ENCODE data around the gene KCNJ12.

Gene KCNJ12

DNA sequence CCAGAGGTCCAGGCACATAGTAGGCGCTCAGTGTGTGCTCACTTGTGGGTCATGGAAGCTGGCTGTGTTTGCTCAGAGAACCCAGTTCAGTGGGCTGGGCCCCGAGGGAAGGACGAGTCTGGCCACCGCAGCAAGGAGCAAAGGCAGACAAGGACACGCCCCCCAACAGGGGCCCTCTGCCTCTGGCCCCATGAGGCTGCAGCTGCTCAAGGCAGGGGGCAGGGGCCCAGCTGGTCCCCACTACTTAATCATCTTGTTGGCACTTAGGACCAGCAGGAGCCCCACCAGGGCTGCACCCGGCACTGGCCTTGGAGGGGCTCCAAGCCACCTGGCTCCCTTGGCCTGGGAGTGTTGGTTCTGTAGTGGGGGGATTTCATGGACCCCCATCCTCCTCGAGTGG is 16.1 kb downstream of the KCNJ12 start:
- no peak overlapping the region for H3K4me3 ChIP-seq (ENCODE audit: insufficient read depth in 1 of 2, low read depth in 1 of 2, low read length in 2 of 2)
- no peak overlapping the region for H3K9ac ChIP-seq (ENCODE audit: low read length)
- H4K91ac ChIP-seq (ENCODE audit: low read length): no peak overlapping the region
- H3K4ac ChIP-seq (ENCODE audit: low read depth in 1 of 2, low read length in 2 of 2): no peak overlapping the region
- no peaks in the 10 kb centered on the region for H3K36me3 ChIP-seq (ENCODE audit: control insufficient read depth in 1 of 2, insufficient read depth in 2 of 2, low read depth in 1 of 2, low read length in 2 of 2)
- no peaks in the 10 kb centered on the region for H3K9me3 ChIP-seq (ENCODE audit: control insufficient read depth, low read length)
- no peak overlapping the region for H2BK15ac ChIP-seq (ENCODE audit: low read depth, poor library complexity, severe bottlenecking)
- no peak overlapping the region for H2BK12ac ChIP-seq (ENCODE audit: low read length in 2 of 2)
- no peak overlapping the region for H2AK5ac ChIP-seq (ENCODE audit: low read length, severe bottlenecking)
- no peak overlapping the region for H3K4me2 ChIP-seq (ENCODE audit: low read length, poor library complexity, severe bottlenecking)
- H2AFZ ChIP-seq (ENCODE audit: low read depth, low read length): no peak overlapping the region
- H3K4me1 ChIP-seq (ENCODE audit: control insufficient read depth, insufficient read depth, low read depth, low read length): peaks cover 34% of the 10 kb centered on the region
- H3K79me1 ChIP-seq (replicated peaks; ENCODE audit: low read length, poor library complexity, severe bottlenecking): no peaks in the 10 kb centered on the region
- peaks cover 9 to 43% of the 10 kb centered on the region in 2 experiments for H3K27me3 ChIP-seq (ENCODE audit: control insufficient read depth in 1 of 2, insufficient read depth in 1 of 2, low read length in 2 of 2)
- no peak for DNase-seq
- H3K18ac ChIP-seq (ENCODE audit: low read depth in 1 of 2, low read length in 2 of 2): no peak overlapping the region
- no peak overlapping the region for H3K27ac ChIP-seq (ENCODE audit: low read length, poor library complexity, severe bottlenecking)
- H2BK120ac ChIP-seq (ENCODE audit: low read depth, low read length): no peak overlapping the region
- no peak overlapping the region for H3K23ac ChIP-seq (ENCODE audit: low read length in 2 of 2)
- H3K14ac ChIP-seq (ENCODE audit: low read length in 2 of 2): peak overlapping the region in 1 of 2 experiments; percentile 6
- WGBS: 80% methylated on average over 7 of the region's 7 CpGs
- H2BK5ac ChIP-seq (ENCODE audit: low read depth, low read length, poor library complexity, severe bottlenecking): no peak overlapping the region
- no peak overlapping the region for H4K8ac ChIP-seq (ENCODE audit: low read length)

DNA sequence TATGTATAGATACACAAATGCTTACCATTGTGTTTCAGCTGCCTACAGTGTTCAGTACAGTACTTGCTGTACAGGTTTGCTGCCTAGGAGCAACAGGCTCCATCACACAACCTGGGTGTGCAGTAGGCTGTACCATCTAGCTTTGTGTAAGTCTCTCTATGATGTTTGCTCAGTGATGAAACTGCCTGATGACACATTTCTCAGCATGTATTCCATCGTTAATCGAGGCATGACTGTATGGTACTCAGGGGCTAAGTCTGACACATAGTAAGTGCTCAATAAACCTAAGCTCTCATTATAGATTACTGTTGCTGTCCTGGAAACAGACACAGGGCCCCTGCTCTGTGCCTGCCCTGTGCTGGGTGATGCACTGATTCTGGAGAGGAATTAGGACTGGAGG is 18.1 kb downstream of the KCNJ12 start:
- no peak for DNase-seq
- no peak overlapping the region for H2AK5ac ChIP-seq (ENCODE audit: low read length, severe bottlenecking)
- H3K79me1 ChIP-seq (replicated peaks; ENCODE audit: low read length, poor library complexity, severe bottlenecking): no peaks in the 10 kb centered on the region
- H3K36me3 ChIP-seq (ENCODE audit: control insufficient read depth in 1 of 2, insufficient read depth in 2 of 2, low read depth in 1 of 2, low read length in 2 of 2): no peaks in the 10 kb centered on the region
- no peak overlapping the region for H4K91ac ChIP-seq (ENCODE audit: low read length)
- no peak overlapping the region for H2BK5ac ChIP-seq (ENCODE audit: low read depth, low read length, poor library complexity, severe bottlenecking)
- 80% methylated on average over 2 of the region's 2 CpGs for WGBS
- no peak overlapping the region for H2BK12ac ChIP-seq (ENCODE audit: low read length in 2 of 2)
- no peak overlapping the region for H2BK15ac ChIP-seq (ENCODE audit: low read depth, poor library complexity, severe bottlenecking)
- no peak overlapping the region for H2BK120ac ChIP-seq (ENCODE audit: low read depth, low read length)
- no peak overlapping the region for H4K8ac ChIP-seq (ENCODE audit: low read length)
- no peak overlapping the region for H3K4ac ChIP-seq (ENCODE audit: low read depth in 1 of 2, low read length in 2 of 2)
- H3K14ac ChIP-seq (ENCODE audit: low read length in 2 of 2): no peak overlapping the region
- no peak overlapping the region for H3K9ac ChIP-seq (ENCODE audit: low read length)
- no peak overlapping the region for H3K18ac ChIP-seq (ENCODE audit: low read depth in 1 of 2, low read length in 2 of 2)
- H3K27ac ChIP-seq (ENCODE audit: low read length, poor library complexity, severe bottlenecking): no peak overlapping the region
- peaks cover 6 to 23% of the 10 kb centered on the region in 2 experiments for H3K27me3 ChIP-seq (ENCODE audit: control insufficient read depth in 1 of 2, insufficient read depth in 1 of 2, low read length in 2 of 2)
- H3K4me1 ChIP-seq (ENCODE audit: control insufficient read depth, insufficient read depth, low read depth, low read length): peaks cover 47% of the 10 kb centered on the region
- no peak overlapping the region for H3K4me3 ChIP-seq (ENCODE audit: insufficient read depth in 1 of 2, low read depth in 1 of 2, low read length in 2 of 2)
- H3K9me3 ChIP-seq (ENCODE audit: control insufficient read depth, low read length): no peaks in the 10 kb centered on the region
- H3K4me2 ChIP-seq (ENCODE audit: low read length, poor library complexity, severe bottlenecking): no peak overlapping the region
- no peak overlapping the region for H3K23ac ChIP-seq (ENCODE audit: low read length in 2 of 2)
- no peak overlapping the region for H2AFZ ChIP-seq (ENCODE audit: low read depth, low read length)

DNA sequence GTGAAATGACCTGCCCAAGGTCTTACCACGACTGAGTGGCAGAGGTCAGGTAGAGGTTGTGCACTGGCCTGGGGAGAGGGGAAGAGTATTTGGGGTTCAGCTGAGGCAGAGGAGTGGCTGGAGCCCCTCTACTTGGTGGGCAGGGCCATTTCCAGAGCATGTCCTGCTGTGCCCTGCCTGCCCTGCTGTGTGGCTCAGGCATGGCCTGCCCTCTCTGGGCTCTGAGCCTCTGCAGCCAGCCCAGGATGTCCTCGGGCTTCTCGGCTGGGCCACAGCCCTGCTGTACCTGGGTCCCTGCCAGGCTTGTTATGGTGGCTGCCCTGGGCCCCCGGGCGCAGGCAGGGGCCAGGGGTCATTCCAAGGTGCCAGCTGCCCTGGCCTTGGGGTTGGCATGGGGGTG is 19.6 kb downstream of the KCNJ12 start:
- H2BK15ac ChIP-seq (ENCODE audit: low read depth, poor library complexity, severe bottlenecking): no peak overlapping the region
- H3K27me3 ChIP-seq (ENCODE audit: control insufficient read depth in 1 of 2, insufficient read depth in 1 of 2, low read length in 2 of 2): peaks cover 6 to 11% of the 10 kb centered on the region in 2 experiments
- WGBS: 96% methylated on average over 5 of the region's 5 CpGs
- no peak overlapping the region for H3K4me2 ChIP-seq (ENCODE audit: low read length, poor library complexity, severe bottlenecking)
- peak overlapping the region; percentile 33 for H2AK5ac ChIP-seq (ENCODE audit: low read length, severe bottlenecking)
- peaks cover 51% of the 10 kb centered on the region for H3K4me1 ChIP-seq (ENCODE audit: control insufficient read depth, insufficient read depth, low read depth, low read length)
- peak overlapping the region in 1 of 2 experiments; percentile 26 for H3K14ac ChIP-seq (ENCODE audit: low read length in 2 of 2)
- H2BK120ac ChIP-seq (ENCODE audit: low read depth, low read length): no peak overlapping the region
- H3K9me3 ChIP-seq (ENCODE audit: control insufficient read depth, low read length): no peaks in the 10 kb centered on the region
- no peak overlapping the region for H3K23ac ChIP-seq (ENCODE audit: low read length in 2 of 2)
- no peak overlapping the region for H3K4me3 ChIP-seq (ENCODE audit: insufficient read depth in 1 of 2, low read depth in 1 of 2, low read length in 2 of 2)
- no peaks in the 10 kb centered on the region for H3K36me3 ChIP-seq (ENCODE audit: control insufficient read depth in 1 of 2, insufficient read depth in 2 of 2, low read depth in 1 of 2, low read length in 2 of 2)
- no peak overlapping the region for H2BK5ac ChIP-seq (ENCODE audit: low read depth, low read length, poor library complexity, severe bottlenecking)
- no peak overlapping the region for H2BK12ac ChIP-seq (ENCODE audit: low read length in 2 of 2)
- H3K18ac ChIP-seq (ENCODE audit: low read depth in 1 of 2, low read length in 2 of 2): no peak overlapping the region
- H4K8ac ChIP-seq (ENCODE audit: low read length): no peak overlapping the region
- no peak overlapping the region for H2AFZ ChIP-seq (ENCODE audit: low read depth, low read length)
- no peak overlapping the region for H3K27ac ChIP-seq (ENCODE audit: low read length, poor library complexity, severe bottlenecking)
- H3K79me1 ChIP-seq (replicated peaks; ENCODE audit: low read length, poor library complexity, severe bottlenecking): no peaks in the 10 kb centered on the region
- no peak overlapping the region for H3K9ac ChIP-seq (ENCODE audit: low read length)
- no peak for DNase-seq
- H3K4ac ChIP-seq (ENCODE audit: low read depth in 1 of 2, low read length in 2 of 2): no peak overlapping the region
- no peak overlapping the region for H4K91ac ChIP-seq (ENCODE audit: low read length)

DNA sequence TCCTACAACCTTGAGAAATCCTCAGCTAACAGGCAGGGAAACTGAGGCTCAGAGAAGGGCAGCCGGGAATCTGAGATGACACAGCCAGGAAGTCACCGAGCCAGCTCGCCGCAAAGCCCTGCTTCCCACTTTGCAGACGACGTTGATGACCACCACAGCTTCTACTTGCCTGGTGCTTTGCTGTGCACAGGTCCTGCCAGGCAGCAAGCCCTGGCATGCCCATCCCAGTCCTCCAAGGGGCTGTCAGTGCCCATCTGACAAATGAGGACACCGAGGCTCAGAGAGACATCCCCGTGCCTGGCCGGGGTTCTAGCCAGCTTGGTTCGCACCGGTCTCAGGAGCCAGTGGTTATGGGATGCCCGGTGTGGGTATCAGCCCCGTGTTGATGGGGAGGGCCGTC is 20.1 kb downstream of the KCNJ12 start:
- Histone ChIP-seq H2AK5ac (ENCODE audit: low read length, severe bottlenecking) (peak overlapping the region; percentile 33), H3K9ac (ENCODE audit: low read length) (peak overlapping the region; percentile 76), H2BK15ac (ENCODE audit: low read depth, poor library complexity, severe bottlenecking) (no peak overlapping the region), H2BK120ac (ENCODE audit: low read depth, low read length) (no peak overlapping the region), H4K91ac (ENCODE audit: low read length) (no peak overlapping the region), H2AFZ (ENCODE audit: low read depth, low read length) (no peak overlapping the region), H3K9me3 (ENCODE audit: control insufficient read depth, low read length) (no peaks in the 10 kb centered on the region), H3K79me1 (replicated peaks; ENCODE audit: low read length, poor library complexity, severe bottlenecking) (no peaks in the 10 kb centered on the region), H3K4me1 (ENCODE audit: control insufficient read depth, insufficient read depth, low read depth, low read length) (peaks cover 56% of the 10 kb centered on the region), H3K23ac (ENCODE audit: low read length in 2 of 2) (no peak overlapping the region), H3K14ac (ENCODE audit: low read length in 2 of 2) (peak overlapping the region in 1 of 2 experiments; percentile 64), H3K18ac (ENCODE audit: low read depth in 1 of 2, low read length in 2 of 2) (peak overlapping the region in 1 of 2 experiments; percentile 53), H2BK5ac (ENCODE audit: low read depth, low read length, poor library complexity, severe bottlenecking) (no peak overlapping the region), H3K4me2 (ENCODE audit: low read length, poor library complexity, severe bottlenecking) (no peak overlapping the region), H3K36me3 (ENCODE audit: control insufficient read depth in 1 of 2, insufficient read depth in 2 of 2, low read depth in 1 of 2, low read length in 2 of 2) (no peaks in the 10 kb centered on the region), H3K4me3 (ENCODE audit: insufficient read depth in 1 of 2, low read depth in 1 of 2, low read length in 2 of 2) (no peak overlapping the region), H3K27ac (ENCODE audit: low read length, poor library complexity, severe bottlenecking) (no peak overlapping the region), H4K8ac (ENCODE audit: low read length) (no peak overlapping the region), H2BK12ac (ENCODE audit: low read length in 2 of 2) (peak overlapping the region in 1 of 2 experiments; percentile 43), H3K27me3 (ENCODE audit: control insufficient read depth in 1 of 2, insufficient read depth in 1 of 2, low read length in 2 of 2) (peaks cover 1 to 6% of the 10 kb centered on the region in 2 experiments), H3K4ac (ENCODE audit: low read depth in 1 of 2, low read length in 2 of 2) (no peak overlapping the region)
- WGBS: 93% methylated on average over 14 of the region's 14 CpGs
- no peak for DNase-seq

Data from mesenchymal stem cell (in vitro differentiated cells and primary cell).